NCI-H2029 treated with DMSO at 0.1 percent for 48 hours (cell line): ENCODE measurements around the gene CEP170B.
"Not testable (repeated sequence)": the region's sequence is repeated elsewhere in the genome, so short reads cannot be mapped to it uniquely, and the experiment has no call there.

Experiments
- DNase-seq: peaks from one replicate; lab custom pipeline; 2025; lab: John Stamatoyannopoulos, UW

Gene CEP170B

DNA sequence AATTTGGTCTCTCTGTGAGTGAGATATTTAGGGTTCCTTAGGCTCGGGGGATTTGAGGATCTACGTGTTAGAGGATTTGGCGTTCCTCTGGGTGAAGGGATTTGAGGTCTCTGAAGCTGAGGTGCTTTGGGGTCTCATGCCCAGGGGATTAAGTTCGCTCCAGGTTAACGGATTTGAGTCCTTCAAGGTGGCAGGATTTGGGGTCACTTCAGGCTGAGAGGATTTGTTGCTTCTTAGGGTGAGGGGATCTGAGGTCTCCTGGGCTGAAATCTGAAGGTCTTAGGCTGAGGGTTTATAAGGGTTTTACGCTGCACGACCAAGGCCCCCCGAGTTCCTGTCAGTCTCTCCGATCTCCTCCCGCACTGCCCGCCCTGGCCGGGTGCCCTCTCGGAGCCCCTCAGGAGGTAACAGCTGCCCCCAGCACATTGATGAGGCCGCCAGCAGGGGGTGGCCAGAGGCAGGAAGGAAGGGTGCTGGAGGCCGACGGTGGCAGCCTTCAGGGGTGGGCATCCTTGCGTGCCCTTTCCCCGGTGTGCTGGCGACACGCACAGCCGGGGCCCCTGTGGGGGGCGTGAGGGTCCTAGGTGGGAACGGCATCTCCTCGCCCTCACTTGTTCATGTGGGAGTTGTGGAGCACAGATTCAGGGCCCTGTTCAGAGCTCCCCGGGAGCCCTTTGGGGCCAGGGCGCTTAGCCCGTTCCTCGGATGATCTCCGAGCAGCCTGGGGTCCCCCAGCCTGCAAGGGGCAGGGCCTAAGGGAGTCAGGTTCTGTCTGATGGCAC, 14.3 kb downstream of the CEP170B start:
- DNase-seq, result no peak

DNA sequence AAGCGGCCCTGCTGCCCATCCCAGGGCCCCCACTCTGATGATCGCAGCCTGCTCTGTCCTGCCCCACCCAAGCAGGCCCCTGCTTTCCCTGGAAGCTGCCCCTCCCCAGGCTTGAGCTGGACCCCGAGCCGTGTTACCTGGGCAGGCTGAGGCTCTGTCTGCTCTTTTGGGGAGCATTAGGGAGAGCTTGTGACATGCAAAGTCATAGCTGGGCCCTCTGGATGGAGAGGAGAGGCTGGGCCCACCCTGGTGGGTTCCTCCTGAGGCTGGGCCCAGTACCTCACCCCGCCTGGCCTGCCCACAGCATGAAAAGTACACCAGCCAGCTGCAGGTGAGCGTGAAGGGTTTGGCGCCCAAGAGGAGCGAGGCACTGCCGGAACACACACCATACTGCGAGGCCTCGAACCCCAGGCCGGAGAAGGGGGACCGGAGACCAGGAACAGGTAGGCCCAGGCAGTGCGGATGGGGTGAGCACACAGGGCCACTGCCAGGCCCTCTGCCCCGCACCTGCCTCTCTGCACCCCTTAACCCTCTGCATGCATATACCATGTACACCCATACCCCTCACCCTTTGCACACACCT, 15.0 kb downstream of the CEP170B start:
- no peak for DNase-seq

DNA sequence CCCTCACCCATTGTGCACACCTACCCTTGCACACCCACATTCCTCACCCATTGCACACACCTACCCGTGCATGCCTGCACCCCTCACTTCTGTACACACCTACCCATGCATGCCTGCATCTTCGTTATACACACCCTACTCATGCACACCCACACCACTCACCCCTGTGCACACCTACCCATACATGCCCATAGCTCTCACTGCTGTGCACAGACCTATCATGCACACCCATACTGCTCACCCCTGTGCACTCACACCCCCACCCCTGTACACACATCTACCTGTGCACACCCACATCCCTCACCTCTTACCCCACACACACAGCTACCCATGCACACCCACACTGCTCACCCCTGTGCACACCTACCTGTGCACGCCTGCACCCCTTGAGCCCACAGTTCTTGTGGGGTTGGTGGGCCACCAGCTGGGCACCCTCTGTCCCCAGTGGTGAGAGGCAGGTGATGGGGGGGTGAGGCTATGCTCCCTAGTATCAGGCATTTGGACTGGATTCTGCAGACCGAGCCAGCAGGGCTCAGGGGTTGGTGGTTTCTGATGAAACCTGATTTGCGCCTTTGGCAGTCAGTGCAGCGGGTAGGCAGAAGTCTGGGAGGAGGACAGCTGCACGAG, 15.6 kb downstream of the CEP170B start:
- no peak for DNase-seq

DNA sequence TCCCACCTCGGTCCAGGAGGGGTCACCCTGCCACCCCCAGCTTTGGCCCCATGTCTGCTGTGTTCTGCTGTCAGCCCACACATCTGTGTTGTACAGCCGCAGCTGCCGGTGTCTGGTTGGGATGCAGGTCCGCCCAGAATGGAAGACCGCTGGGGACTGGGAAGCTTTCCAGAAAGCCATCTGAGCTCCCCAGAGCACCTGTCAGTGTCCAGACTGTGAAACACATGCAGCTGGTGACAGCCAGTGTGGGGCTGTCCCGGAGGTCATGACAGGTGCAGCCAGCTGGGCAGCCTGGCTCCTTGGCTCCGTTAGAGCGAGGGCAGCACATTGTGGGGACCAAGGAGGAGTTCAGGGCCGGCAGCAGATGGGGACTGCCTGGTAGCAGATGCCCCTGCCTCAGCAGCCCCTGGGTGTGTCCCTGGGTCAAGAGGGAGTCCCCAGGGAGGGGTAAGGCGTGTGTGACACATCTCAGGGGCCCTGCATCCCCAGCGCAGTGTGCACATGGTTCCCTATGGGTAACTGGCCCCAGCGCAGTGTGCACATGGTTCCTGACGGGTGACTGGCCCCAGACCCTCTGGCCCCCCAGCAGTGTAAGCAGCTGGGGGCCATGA, 16.4 kb downstream of the CEP170B start:
- DNase-seq, result peak; percentile 25

DNA sequence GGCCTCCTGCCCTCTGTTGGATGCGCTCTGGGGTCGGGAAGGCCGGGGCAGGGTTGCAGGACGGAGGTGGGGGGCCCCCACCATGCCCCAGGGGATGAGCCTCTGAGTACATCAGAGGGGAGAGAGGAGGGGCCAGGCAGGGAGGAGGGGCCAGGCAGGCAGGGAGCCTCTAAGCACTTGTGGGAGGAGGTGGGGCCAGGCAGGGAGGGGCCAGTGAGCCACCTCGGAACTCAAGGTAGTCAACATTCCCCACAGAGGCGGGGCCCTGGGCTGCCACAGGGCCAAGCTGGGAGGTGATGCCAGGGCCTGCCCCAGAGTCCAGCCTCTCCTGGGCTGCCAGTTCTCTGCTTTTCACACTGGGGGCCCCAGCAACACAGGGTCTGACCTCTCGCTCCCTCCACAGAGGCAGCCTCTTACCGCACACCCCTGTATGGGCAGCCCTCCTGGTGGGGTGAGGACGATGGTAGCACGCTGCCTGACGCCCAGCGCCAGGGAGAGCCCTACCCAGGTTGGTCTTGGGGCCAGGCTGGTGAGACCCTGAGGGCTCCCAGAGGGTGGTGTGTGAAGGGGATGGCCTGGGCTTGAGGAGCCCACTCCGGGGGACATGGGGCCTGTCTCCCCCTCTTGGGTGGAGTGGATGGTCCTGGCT, 17.4 kb downstream of the CEP170B start:
- no peak for DNase-seq

DNA sequence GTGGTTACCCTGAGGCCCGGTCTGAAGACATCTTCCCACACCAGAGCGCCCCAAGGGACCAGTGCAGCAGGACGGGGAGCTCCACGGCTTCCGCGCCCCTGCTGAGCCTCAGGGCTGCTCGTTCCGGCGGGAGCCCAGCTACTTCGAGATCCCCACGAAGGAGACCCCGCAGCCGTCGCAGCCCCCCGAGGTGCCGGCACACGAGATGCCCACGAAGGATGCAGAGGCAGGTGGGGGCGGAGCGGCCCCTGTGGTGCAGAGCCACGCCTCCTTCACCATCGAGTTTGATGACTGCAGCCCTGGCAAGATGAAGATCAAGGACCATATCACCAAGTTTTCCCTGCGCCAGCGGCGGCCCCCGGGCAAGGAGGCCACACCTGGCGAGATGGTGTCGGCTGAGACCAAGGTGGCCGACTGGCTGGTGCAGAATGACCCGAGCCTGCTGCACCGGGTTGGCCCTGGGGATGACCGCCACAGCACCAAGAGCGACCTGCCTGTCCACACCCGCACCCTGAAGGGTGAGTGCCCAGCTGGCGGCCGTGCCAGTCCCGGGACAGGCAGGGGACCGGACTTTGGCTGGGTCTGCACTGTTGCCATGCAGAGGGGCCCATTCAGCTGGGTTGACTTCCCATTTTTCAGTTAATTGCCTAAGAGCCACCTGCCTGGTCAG, 18.1 kb downstream of the CEP170B start:
- no peak for DNase-seq

DNA sequence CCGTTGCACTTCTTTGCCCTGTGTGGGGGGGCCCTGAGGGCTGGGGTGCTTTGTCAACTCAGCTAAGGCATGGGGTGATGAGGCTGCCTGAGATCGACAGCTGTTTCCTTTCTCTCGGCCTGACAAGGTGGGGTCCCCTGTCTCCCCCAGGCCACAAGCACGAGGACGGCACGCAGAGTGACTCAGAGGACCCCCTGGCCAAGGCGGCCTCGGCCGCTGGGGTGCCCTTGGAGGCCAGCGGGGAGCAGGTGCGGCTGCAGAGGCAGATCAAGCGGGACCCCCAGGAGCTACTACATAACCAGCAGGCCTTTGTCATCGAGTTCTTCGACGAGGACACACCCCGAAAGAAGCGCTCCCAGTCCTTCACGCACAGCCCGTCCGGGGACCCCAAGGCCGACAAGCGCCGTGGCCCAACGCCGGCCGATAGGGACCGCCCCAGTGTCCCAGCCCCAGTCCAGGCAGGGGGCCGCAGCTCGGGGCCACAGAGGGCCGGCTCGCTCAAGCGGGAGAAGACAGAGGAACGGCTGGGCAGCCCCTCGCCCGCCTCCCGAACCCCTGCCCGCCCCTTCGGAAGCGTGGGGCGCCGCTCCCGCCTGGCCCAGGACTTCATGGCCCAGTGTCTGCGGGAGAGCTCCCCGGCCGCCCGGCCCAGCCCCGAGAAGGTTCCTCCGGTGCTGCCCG, 18.8 kb downstream of the CEP170B start:
- DNase-seq, result no peak

DNA sequence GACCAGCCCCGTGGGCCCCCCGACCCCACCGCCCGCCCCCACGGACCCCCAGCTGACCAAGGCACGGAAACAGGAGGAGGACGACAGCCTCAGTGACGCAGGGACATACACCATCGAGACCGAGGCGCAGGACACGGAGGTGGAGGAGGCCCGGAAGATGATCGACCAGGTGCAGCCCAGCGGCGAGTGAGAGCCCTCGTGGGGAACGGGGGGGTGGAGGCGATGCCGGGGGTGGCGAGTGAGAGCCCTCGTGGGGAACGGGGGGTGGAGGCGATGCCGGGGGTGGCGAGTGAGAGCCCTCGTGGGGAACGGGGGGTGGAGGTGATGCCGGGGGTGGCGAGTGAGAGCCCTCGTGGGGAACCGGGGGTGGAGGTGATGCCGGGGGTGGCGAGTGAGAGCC, 19.3 kb downstream of the CEP170B start:
- not testable (repeated sequence) for DNase-seq

DNA sequence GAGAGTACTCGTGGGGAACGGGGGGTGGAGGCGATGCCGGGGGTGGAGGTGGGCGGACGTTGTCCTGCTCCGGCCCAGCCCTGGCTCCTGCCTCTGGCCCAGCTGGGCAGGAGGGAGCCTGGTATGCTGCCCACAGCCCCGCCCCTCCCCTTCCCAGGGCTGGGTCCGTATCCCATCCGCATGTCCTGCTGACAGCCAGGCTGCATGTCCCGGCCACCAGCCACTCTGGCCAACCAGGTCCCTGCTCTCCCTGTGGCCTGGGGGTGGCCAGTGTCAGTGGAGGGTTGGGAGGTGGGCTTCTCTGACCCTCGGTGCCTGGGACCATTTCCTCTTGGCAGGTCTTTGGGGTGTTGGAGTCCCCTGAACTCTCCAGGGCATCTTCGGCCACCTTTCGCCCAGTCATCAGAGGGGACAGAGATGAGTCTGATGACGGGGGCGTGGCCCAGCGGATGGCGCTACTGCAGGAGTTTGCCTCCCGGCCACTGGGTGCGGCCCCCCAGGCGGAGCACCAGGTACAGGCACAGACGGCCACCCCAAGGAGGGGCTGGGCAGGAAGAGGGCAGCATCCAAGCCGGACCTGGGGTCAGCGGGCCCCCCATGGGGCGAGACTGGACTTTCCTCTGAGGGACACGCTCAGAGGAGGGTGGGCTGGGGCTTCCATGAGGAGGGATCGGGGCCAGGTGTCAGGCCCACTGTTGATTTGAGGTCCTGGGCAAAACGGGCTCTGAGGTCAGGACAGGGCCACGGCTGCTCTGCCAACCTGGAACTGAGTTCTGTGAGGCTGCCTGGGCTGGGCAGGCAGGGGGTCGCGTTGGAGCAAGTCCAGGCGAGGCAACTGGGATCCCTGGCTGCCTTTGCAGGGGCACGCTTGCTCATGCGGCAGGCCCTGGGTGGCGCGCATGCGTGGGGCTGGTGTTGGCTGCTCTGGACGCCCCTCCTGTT, 20.2 kb downstream of the CEP170B start:
- no peak for DNase-seq

DNA sequence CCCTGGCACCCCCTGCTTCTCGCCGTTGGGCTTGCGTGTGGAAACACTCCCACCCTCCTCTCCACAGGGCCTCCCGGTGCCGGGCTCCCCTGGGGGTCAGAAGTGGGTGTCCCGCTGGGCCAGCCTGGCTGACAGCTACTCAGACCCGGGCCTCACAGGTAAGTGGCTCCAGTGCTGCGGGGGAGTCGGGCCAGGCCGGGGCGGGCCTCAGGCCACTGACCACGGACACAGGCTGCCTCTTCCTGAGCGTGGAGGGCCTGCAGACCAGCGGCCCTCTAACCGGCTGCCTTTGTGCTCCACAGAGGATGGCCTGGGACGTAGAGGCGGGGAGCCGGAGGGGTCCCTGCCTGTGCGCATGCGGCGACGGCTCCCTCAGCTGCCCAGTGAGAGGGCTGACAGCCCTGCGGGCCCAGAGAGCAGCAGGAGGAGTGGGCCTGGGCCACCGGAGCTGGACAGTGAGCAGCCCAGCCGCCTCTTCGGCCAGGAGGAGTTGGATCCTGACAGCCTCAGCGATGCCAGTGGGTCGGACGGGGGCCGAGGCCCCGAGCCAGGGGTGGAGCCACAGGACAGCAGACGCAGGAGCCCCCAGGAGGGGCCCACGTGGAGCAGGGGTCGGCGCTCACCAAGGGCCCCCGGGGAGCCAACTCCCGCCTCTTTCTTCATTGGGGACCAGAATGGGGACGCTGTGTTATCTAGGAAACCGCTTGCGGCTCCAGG, 21.1 kb downstream of the CEP170B start:
- no peak for DNase-seq

DNA sequence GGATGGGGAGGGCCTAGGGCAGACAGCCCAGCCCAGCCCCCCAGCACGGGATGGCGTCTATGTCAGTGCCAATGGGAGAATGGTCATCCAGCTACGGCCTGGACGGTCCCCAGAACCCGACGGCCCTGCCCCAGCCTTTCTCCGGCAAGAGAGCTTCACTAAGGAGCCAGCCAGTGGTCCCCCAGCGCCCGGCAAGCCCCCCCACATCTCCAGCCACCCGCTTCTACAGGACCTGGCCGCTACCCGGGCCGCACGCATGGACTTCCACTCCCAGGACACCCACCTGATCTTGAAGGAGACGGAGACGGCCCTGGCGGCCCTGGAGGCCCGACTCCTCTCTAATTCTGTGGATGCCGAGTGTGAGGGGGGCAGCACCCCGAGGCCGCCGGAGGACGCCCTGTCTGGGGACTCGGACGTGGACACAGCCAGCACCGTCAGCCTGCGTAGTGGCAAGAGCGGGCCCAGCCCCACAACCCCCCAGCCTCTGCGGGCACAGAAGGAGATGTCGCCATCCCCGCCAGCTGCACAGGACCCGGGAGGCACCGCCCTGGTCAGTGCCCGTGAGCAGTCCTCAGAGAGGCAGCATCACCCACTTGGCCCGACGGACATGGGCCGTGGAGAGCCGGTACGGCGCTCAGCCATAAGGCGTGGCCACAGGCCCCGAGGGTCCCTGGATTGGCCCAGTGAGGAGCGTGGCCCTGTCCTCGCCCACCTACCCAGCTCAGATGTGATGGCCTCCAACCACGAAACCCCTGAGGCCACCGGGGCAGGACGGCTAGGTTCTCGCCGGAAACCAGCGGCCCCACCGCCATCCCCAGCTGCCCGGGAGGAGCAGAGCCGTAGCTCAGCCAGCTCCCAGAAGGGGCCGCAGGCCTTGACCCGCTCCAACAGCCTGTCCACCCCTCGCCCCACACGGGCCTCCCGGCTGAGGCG, 21.9 kb downstream of the CEP170B start:
- DNase-seq, result no peak

DNA sequence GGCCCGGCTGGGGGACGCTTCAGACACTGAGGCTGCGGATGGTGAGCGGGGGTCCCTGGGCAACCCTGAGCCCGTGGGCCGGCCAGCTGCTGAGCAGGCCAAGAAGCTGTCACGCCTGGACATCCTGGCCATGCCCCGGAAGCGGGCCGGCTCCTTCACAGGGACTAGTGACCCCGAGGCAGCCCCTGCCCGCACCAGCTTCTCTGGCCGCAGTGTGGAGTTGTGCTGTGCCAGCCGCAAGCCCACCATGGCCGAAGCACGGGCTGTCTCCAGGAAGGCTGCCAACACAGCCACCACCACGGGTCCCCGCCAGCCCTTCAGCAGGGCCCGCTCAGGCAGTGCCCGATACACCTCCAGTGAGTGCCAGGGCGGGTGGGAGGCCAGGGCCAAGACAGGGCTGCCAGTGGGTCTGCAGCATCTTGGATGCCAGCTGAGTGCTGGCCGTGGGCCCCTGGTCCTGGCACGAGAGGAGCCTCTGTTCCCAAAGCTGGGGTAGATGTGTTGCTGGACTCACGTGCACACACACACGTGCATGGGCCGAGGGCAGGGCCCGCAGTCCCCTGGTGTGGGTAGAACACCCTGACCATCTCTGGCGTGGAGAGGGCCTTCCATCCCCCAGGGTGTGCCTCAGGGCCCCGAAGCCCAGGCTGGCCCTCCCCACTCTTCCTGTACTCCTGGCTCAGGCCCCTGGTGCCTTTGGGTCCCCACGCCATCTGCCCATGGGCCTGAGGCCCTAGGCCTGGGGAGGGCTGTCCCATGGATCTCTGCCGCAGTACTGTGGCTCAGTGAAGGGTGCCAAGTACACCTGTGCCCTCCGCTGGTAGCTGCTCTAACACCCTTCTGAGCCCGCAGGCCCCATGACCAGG, 22.8 kb downstream of the CEP170B start:
- DNase-seq, result no peak

DNA sequence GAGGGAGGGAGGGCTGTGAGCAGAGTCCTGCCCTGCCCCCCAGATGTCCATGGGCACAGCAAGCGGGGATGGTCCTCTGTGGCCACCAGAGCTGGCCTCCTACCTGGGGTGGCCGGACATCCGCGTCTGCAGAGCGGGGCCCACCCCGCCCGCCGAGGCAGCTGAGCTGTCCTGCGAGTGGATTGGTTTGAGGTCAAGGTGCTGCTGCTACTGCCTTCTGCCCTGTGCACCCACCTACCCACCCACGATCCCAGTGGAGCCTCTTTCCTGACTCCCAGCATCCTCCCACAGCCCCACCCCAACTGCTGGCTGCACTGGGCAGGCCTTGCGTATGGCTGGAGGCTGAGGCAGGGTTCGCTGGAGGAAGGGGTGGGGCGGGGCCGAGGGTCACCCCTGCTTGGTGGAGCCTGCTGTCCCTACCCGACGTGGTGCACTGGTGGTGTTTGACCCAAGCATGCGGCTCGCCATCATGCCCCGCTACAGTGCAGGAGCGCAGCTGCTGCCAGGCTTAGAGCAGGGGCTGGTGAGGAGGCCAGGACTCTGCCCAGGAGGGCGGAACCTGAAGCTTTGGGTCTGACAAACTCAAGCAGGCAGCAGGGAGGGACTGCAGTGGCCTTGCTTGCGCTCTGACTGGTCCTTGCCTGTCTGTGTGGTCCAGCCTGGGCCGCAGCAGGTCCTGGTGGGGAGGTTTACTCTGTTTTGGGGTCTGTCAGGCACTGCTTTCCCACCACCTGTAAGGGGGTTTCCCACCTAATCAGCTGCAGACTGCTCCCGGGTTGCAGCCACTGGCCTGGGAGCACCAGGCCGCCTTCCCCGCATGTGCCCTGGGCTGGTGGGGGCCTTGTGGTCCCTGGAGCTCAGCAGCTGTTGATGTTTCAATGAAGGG, 23.7 kb downstream of the CEP170B start:
- DNase-seq, result no peak

DNA sequence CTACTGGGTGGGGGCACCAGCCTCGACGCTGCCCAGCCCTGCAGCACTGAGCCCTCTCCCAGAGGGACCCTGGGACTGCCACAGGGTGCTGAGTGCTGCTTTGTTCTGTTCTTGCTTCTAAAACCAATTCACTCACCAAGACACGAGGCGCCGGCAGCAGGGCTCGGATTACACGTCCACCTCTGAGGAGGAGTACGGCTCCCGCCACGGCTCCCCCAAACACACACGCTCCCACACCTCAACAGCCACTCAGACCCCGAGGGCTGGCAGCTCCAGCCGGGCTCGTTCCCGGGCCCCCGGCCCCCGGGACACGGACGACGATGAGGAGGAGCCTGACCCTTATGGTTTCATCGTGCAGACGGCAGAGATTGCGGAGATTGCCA, 24.3 kb downstream of the CEP170B start:
- no peak for DNase-seq

DNA sequence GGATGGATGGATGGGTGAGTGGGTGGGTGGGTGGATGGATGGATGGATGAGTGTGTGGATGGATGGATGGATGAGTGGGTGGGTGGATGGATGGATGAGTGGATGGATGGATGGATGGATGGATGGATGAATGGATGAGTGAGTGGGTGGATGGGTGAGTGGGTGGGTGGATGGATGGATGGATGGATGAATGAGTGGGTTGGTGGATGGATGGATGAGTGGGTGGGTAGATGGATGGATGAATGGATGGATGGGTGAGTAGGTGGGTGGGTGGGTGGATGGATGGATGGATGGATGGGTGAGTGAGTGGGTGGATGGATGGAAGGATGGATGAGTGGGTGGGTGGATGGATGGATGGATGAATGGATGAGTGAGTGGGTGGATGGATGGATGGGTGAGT, 25.2 kb downstream of the CEP170B start:
- not testable (repeated sequence) for DNase-seq

DNA sequence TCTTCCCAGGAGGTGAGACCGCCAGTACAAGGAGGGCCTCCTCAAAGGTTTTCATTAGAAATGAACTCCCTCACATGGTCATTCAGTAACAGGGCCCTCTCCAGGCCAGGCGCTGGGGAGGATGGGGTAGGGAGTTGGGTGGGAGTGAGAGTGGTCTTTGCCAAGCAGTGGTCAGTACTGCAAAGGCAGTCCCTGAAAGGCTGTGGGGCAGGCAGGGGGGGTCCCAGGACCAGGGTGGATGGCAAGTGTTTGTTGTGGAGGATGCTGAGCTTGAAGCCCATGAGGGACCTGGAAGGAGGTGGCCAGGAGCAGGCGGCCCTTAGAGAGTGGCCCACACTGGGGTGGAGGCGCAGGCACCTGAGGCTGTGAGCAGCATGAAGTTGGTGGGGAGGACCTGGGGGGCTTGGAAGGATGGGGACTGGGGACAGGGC, 26.1 kb downstream of the CEP170B start:
- DNase-seq, result no peak
